ENCODE results near the gene FRMD4A.
"Not testable (repeated sequence)": the region's sequence is repeated elsewhere in the genome, so short reads cannot be mapped to it uniquely, and the experiment has no call there.

DNA sequence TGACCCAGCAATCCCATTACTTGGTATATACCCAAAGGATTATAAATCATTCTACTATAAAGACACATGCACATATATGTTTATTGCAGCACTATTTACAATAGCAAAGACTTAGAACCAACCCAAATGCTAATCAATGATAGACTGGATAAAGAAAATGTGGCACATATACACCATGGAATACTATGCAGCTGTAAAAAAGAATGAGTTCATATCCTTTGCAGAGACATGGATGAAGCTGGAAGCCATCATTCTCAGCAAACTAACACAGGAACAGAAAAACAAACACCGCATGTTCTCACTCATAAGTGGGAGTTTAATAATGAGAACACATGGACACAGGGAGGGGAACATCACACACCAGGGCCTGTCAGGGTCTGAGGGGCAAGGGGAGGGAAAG, 434.6 kb downstream of the FRMD4A start:
- not testable (repeated sequence) for TF ChIP-seq POLR2A, CTCF (IDR thresholded peaks at IDR 0.05)
